Measurements from ENCODE around the gene PLCB2.

PLCB2 gene, protein sequence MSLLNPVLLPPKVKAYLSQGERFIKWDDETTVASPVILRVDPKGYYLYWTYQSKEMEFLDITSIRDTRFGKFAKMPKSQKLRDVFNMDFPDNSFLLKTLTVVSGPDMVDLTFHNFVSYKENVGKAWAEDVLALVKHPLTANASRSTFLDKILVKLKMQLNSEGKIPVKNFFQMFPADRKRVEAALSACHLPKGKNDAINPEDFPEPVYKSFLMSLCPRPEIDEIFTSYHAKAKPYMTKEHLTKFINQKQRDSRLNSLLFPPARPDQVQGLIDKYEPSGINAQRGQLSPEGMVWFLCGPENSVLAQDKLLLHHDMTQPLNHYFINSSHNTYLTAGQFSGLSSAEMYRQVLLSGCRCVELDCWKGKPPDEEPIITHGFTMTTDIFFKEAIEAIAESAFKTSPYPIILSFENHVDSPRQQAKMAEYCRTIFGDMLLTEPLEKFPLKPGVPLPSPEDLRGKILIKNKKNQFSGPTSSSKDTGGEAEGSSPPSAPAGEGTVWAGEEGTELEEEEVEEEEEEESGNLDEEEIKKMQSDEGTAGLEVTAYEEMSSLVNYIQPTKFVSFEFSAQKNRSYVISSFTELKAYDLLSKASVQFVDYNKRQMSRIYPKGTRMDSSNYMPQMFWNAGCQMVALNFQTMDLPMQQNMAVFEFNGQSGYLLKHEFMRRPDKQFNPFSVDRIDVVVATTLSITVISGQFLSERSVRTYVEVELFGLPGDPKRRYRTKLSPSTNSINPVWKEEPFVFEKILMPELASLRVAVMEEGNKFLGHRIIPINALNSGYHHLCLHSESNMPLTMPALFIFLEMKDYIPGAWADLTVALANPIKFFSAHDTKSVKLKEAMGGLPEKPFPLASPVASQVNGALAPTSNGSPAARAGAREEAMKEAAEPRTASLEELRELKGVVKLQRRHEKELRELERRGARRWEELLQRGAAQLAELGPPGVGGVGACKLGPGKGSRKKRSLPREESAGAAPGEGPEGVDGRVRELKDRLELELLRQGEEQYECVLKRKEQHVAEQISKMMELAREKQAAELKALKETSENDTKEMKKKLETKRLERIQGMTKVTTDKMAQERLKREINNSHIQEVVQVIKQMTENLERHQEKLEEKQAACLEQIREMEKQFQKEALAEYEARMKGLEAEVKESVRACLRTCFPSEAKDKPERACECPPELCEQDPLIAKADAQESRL

DNA sequence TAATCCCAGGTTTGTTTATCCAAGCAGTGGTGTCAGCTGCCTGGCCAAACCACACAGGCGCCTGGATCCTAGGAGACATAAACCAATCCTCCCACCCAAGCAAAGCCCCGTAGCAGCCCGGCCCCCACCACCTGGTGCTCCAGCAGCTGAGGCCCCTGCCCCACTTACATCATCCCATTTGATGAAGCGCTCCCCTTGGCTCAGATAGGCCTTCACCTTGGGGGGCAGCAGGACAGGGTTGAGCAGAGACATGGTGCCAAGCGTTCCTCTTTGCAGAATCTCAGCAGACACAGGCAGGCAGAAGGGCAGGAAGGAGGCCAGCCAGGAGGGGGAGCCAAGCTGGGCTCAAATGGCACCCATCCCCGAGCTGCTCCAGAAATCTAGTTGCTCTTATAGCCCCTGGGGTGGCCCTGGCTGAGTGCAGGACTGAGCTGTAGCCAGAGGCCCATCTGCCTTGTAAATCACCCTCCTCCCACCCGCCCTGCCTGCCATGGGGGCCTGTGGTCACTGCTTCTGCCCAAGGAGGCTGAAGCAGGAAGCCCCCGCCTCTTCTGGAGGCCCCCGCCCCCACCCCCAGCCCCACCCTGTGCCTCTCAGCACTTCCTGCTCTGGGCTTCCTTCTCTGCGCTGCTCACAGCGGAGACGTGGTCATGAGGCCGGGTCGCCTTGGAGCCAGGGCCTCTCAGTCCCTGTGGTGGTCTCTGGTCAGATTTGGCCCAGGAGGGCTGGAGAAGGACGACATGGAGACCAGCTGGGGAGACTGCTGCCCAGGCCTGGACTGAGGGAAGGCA, at the start of gene PLCB2:
Gene PLCB2 (minus strand): TSS at position 515 of the 791 bp plus-strand sequence. CDS start 263 bp downstream, at position 252.
- DNase-seq, result no peak

DNA sequence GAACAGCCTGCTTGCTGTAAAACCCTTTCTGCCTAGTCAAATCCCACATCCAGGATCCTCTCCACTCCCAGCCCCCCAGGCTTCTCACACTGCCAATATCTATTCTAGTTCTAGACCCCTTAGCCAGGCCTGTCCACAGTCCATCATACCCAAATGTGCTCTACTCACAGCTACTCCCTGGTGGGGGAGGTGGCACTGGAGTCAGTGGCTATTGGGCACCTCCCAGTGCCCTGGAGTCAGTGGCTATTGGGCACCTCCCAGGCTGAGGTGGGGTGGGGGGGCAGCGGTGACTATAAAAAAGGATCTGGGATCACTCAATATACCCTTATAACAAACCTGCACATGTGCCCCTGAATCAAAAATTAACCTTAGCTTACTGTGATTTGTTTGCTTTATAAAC, 49.5 kb upstream of the PLCB2 start:
- no peak for DNase-seq

DNA sequence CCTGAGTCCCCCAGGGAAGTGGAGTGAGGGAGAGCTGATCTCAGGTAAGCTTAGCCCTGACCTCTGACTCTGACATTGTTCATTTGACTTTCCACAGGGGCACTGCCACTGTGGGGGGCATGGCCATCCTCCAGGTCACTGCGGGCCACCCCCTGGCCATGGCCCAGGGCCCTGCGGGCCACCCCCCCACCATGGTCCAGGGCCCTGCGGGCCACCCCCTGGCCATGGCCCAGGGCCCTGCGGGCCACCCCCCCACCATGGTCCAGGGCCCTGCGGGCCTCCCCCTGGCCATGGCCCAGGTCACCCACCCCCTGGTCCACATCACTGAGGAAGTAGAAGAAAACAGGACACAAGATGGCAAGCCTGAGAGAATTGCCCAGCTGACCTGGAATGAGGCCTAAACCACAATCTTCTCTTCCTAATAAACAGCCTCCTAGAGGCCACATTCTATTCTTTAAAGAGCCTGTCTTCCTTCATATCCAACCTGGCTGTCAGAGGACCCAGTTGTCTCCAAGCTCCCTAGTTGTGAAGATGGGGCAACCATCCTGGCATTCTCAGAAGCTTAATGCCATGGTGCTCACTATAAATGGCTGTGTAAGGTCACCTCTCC, 48.3 kb upstream of the PLCB2 start:
- no peak for DNase-seq

DNA sequence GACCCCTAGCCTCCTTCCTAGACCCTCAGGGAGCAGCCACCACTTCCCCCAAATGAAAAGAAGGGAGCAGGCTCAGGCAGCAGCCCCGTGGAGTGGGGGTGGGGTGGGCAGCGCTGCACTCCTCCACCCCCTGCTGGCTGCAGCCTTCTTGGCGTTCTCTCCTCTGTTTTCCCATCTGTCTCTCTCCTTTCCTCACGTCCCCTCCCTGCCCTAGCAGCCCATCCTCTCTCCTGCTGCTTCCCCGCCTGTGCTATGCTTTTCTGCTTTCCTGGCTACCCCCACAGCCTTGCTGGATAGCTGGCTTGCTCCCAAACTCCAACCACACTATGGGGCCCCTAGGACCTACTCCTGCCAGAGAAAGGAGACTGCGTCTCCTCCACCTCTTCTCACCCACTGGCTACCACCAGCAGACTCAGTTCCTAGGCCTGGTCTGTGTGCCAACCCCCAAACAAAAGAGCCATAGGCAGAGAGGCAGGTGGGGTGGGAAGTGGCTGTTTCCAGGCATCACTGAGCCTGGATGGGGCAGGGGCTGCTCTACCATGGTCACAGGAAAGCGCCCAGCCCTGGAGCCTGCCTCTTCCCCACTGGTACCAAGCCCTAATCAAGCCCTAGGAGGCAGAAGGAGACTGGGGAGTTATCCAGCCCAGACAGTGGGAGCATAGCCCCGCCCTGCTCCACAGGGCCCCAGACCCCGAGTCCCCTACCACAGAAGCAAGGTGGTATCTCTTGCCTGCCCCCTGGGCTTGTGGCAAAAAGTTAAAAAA, 46.9 kb upstream of the PLCB2 start:
- no peak for DNase-seq

DNA sequence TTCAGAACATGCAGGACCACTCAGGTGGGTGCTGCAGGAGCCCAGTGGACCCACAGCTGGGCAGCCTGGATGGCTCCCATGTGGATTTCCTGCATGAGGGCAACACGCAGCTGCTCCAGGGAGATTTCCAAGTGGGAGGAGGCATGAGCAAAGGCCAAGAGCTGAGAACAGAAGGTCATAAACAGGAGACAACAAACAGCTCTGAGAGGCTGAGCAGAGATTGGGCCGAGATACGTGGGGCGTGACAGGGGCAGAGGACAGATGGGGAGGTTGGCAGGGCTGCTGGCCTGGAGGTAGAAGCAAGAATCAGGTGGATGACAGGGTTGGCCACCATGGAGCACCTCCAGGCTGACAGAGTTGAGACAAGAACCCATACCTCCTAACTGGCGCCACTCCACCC, 46.0 kb upstream of the PLCB2 start:
- no peak for DNase-seq

DNA sequence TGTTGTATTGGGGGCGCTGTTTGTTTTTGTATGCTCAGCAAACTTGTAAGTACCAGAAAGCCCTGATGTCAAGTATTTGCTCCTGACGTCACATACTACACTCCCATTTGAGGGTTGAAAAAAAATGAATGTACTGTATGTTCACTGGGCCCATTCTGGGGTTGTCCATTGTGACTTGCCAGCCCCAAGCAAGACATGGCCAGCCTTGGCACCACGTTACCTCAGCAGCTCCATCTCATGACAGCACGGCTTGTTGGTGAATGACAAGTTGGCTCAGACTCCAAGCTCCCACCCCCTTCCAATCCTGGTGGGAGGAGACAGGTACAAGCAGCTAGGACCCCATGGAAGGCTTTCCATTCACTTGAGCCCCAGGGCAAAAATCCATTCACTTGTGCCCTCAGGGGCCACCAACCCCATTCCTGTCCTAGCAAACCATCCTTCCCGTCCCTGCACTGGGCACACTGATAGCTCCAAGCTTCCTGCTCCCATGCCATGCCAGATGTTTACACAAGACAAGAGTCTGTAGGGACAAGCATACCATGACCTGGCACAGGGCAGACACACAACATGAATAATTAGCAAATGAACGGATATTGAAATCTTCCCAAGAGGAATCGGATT, 44.7 kb upstream of the PLCB2 start:
- DNase-seq, result no peak

DNA sequence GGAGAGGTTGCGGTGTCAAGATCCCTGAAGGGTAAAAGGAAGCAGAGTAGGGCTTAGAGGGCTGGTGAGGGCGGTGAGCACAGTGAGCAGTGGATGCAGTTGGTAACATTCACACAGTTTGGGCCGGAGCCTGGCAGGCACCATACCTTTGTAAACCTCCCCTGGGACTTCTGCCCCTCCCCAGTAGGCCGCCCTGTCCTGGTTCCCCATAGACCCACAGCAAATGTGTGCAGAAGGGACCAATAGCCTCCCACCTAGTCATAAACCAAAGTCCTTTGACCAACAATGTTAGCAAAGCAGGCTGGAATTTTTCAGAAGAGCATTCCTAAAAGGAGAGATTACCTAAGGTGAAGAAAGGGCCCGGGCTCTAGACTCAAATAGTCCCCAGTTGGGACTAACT, 41.4 kb upstream of the PLCB2 start:
- DNase-seq, result no peak

DNA sequence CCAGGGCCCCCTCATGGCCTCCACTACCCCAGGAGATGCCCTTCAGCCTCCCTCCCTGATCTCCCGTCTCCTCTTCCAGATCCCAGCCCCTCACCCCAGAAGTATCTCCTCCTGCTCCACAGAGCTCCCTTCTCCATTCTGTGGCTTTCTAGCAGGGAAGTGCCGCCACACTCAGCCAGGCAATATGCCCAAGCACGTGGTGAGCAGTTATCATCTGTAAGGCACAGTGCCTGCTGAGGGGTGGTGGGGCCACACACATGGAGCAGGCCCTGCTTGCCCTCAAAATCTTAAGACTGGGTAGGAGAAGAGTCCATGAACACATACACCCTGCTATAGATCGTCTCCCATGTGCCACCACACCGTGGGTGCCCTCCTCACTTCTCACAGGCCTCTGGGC, 40.7 kb upstream of the PLCB2 start:
- DNase-seq, result no peak

DNA sequence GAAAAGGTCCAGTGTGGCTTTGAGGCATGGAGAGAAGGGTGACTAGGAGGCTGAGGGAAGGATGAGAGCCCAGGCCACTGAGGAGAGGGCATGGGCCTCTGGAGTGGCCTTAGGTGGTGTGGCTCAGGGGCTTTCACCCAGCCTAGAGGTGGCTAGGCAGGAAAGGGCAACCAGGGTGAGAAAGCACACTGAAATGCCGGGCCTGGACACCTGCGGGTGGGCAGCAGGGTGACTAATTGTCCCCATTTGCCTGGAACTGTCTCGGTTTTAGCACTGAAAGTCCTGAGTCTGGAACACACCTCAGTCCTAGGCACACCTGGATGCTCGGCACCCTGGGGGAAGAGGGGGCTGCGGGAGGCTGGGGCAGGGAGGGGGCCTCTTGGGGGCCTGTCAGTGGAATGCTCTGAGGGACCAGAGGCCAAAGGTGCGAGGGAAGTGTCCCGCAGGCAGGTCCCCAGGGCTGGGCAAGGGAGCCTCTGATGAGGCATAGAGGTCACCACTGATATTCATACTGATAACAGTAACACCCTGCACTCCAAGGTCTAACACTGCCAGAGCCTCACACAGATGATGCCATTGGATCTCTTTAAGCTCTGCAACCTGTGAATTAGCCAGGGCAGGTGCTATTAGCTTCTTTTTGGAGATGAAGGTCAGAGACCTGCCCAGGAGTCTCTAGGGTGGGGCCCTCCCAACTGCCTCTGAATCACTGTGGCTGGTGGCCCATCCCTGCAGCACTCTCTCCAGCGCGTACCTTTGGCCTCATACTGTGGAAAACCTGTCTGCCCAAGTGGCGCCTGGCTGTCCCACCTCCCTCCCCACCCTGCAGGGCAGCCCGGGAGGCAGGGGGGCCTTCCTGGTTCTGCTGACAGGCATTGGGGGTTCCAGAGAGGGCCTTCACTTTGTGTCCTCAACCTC, 40.1 kb upstream of the PLCB2 start:
- no peak for DNase-seq

DNA sequence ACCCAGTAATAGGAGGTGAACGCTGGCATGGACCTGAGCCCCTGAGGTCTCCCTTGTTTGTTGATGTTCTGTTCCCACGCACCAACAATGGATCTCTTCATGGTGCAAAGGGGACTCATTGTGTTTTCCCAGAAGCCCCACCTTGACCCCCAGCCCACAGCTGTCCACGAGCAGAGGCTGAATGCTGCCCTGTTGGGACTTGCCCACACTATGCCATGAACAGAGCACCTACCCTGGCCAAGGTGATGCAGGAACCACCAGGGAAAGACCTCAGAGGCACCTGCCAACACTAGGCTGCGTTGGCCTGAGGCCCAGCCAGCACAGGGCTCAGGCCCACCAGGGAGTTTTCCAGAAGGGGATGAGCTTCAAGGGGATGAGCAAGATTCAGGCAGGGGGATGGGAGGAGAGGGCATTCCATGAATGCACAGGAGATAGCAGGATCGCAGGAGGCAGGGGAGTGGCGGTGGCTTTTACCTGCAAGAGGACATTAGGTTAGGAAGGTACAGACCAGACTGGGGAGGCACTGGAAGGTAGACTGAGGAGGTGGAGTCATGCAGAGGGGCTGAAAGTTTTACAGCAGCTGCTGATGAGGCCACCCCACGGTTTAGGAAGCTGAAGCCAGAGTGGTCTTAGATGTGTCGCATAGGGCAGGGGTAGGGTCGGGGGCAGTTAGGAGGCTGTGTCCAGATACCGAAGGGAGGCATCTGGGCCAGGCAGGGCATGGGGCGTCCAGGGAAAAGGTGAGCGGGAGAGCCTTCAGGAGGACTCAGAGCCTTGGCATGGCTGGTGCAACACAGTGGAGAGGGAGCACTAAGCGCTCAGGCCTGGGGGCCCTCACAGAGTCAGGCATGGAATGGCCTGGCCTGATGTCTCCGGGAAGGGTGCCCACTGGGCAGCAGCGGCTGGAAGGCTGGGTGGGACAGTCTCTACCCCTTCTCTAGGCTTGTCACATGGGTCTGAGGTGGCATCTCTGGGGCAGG, 39.1 kb upstream of the PLCB2 start:
- DNase-seq, result no peak

DNA sequence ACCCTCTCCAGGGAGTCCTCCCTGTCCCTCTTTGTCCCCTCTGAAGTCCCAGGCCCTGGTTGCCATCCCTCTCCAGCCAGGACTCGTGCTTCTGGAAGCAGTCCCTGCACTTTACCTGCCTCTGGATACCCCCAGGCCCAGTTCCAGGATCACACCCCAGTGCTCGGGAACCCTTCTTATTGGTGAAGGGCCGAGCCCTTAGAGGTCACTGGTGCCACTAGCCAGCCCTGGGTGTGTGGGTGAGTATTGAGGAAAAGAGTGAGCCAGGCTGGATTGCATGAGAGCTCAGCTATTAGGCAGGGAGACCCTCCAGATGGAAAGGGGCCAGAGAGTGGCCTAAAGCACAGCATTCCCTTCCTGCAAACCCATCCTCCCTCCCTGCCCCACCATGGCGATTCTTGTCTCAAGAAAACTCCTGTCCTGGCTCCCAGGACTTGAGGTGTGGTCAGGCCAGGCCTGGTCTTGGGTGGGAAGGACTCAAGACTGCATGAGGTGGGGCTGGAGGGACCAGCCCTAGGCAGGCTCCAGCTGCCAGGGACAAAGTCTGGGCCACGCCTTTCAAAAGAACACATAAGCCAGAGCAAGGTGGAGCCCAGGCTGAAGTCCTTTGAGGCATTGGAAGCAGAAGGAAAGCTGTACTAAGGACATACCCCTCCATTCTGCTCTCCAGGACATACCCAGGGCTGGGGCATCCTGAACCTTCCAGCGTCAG, 38.3 kb upstream of the PLCB2 start:
- no peak for DNase-seq

DNA sequence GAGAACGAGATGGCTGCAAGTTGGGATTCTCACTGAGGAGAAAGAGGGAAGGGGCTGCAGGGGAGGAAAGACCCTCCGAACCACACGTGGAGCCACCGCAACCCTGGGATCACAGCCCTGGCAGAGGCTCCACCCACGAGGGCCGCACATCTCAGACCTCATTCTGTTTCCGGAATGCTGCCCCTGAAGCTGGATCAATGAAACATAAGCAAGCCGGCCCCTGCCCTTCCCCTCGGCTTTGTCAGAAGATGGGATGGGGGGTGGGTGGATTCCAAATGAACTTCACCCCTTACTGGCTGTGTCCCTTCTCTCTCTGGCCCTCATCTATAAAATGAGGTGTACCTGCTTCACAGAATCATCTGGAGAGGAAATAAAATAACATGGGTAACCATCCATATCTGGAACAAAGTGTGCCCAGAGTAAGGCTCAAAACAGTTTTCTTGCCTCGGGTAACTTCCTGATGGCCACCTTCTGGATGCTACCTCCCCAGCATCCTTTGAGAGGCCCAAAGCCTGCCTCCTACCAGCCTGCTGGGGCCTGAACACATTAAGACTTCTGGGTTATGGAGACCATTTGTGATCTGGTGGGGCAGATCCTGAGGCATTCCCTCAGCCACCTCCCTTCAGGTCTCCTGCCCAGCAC, 37.6 kb upstream of the PLCB2 start:
- no peak for DNase-seq

DNA sequence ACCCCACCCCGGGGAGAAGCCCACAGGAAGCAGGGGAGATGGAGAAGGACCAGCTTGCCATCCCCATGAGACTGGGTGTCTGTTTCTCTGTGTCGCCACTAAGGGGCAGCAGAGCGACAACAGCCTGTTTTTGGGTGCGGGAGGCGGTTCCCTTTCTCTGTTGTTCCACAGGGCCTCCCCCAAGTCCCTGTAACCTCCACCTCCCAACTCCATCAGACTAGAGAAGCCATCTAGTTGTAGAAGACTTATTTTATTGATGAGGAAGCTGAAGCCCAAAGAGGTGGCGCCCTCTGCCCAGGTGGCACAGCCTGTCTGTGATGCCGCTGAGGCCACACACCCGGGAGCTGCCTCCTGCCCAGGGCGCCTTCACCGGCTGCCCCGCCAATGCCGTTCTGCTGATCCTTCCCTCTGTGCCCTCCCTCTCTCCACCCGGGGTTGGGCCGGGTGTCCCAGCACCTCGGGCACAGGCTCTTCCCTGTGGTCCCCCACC, 36.9 kb upstream of the PLCB2 start:
- DNase-seq, result no peak

DNA sequence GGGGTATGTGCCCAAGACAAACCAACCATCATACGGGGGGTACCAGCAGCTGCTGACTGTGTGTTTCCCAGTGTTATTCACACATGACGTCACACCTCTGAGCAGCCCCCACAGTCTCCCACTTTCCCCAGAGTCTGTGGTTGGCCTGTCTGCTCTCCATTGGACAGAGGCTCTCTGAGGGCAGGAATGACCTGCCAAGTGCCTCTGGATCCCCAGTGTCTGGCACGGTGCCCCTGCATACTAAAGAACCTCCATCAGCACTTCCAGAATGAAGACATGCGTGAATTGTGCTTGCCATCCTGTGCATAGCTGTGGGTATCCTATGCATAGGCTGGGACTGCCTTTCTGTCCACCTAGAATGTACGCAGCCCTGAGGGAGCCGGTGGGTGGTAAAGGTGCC, 36.5 kb upstream of the PLCB2 start:
- no peak for DNase-seq

DNA sequence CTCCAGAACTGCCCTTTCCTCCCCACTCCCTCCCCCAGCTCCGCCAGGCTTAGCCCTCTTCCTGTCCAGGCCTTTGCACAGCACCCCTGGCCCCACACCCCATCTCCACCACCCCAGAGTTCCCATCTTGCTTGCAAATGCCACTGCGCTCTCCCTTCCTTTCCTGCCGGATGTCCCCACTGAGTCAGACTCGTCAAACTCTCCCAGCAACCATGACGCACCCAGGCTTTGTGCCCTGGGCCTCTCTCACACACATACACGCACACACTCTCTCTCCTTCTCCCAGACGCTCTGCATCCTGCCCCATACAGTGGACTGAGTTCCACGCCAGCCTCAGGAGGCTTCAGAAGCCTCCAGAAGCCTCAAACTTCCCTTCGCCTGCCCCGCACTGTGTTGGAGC, 35.8 kb upstream of the PLCB2 start:
- DNase-seq, result no peak

DNA sequence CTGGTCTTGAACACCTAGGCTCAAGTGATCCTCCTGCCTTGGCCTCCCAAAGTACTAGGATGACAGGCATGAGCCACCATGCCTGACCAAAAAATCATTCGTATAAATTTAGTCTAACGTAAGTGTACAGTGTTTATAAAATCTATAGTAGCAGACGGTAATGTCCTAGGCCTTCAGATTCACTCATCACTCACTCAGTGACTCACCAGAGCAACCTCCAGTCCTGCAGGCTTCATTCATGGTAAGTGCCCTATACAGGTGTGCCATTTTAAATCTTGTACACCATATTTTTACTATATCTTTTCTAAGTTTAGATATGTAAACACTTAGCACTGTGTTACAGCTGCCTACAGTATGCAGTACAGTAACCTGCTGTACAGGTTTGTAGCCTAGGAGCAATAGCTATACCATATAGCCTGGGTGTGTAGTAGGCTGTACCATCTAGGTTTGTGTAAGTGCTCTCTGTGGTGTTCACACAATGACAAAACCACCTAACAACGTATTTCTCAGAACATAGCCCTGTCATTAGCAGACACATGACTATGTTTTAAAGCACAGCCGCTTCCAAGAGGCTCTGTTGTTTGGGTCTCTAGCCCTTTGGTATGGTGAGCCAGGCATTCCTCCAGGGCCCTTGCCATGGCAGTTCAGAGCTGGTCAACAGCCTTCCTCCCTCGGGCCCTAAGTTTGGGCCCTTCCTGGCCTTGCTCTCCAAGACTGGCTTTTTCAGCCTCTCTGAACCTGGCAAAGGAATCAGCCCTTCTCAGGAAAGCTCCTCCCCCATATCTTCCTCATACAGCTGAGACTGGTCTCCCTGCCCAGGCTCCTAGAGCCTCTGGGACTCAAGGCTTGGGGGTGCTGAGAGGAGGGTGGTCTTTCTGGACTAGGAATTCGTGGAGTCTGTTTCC, 34.9 kb upstream of the PLCB2 start:
- DNase-seq, result no peak
